Mammary epithelial cell (primary cell): Measurements from ENCODE around the gene ZC3H7B.

Experiments
- EZH2 ChIP-seq: IDR thresholded peaks from 2 replicates; pipeline ENCODE4 v1.6.1; 2012; ENCODE audit warnings: low read length, inconsistent platforms, borderline replicate concordance
- TF ChIP-seq, protein P1 (sequence below), 2 donors: IDR thresholded peaks in 1 of 2; conservative IDR thresholded peaks in 1 of 2; 2 replicates each; pipeline ENCODE4 v1.5.1; 2011 to 2012; ENCODE audit warnings: inconsistent platforms in 2 of 2, low read length in 2 of 2, mild to moderate bottlenecking in 2 of 2, control low read depth in 1 of 2, low read depth in 1 of 2; ENCODE audit not compliant: insufficient read depth in 1 of 2; ENCODE audit errors: extremely low read depth in 1 of 2

DNA sequence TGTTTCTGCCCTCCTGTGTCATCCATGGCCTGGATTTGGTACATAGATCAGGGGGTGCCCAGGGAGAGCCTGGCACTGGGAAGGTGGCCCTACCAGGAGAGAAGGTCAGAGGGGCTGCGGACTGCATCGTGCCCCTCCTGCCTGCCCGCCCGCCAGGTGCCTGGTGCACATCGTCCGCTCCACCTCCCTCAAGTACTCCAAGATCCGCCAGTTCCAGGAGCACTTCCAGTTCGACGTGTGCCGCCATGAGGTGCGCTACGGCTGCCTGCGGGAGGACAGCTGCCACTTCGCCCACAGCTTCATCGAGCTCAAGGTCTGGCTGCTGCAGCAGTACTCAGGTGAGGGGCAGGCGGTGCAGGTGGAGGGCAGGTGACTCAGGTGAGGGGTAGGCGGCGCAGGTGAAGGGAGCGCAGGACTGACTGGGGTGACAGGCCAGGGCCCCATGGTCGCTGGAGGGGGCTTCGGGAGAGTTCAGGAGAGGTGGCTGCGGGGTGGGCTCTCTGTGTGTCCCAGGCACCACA lies 47.7 kb downstream of the ZC3H7B start:
- TF ChIP-seq EZH2 = no peak
- TF ChIP-seq, protein P1, sequence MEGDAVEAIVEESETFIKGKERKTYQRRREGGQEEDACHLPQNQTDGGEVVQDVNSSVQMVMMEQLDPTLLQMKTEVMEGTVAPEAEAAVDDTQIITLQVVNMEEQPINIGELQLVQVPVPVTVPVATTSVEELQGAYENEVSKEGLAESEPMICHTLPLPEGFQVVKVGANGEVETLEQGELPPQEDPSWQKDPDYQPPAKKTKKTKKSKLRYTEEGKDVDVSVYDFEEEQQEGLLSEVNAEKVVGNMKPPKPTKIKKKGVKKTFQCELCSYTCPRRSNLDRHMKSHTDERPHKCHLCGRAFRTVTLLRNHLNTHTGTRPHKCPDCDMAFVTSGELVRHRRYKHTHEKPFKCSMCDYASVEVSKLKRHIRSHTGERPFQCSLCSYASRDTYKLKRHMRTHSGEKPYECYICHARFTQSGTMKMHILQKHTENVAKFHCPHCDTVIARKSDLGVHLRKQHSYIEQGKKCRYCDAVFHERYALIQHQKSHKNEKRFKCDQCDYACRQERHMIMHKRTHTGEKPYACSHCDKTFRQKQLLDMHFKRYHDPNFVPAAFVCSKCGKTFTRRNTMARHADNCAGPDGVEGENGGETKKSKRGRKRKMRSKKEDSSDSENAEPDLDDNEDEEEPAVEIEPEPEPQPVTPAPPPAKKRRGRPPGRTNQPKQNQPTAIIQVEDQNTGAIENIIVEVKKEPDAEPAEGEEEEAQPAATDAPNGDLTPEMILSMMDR (conservative IDR thresholded peaks at IDR 0.05 in 1 of 2, IDR thresholded peaks at IDR 0.05 in 1 of 2; ENCODE audit: extremely low read depth in 1 of 2, insufficient read depth in 1 of 2, low read depth in 1 of 2, low read length in 2 of 2) = no peak
